ENCODE results near the gene ZEB2. TPM values are rescaled to one million over a fixed set of nuclear protein-coding genes. Genes with fewer than 3 reads are reported as not detected.

Gene ZEB2
- total and polyA plus RNA-seq, 2 of the 8 experiments (the other 6 are each of a cell fraction or from before 2014, with no cell fraction given) = 0.38 TPM; not detected in 1

DNA sequence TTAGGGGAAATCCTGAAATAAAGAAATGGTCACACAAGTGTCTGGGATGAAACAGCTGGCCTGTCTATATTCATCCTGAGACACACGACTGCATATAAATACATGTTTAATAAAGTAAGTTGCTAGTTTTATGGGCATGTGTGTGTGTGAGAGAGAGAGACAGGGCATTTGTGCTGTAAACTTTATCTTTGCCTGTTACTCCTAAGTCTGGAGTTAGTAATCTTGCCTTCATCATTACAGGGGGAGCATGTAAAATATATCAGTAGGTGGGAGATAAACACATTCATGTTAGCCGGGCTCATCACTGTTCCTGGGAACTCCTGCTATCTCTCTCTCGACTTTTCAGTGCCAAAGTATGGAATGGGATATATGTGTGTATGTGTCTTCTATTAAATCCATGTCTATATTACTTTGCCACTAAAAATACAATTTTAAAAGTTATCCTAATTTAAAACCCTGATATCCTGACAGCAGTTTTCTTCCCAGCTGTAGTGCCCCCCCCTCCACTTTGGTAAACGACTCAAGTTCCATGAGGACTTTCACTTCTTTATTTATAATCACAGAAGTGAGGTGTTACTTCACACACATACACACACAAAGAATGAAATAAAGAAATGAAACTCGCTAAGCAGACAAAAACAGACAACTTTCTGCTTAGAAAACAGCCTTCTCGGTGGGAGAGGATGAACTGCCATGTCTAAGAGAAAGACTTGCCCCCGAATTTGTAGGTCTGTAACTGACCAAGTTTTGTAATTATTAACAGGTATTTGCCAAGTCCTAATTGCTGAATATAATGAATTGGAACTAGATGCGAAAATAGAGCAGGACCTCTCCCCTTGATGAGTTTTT is 947 bp downstream of the ZEB2 start:
- H3K27me3 ChIP-seq (replicated peaks in 1 of 4; ENCODE audit: control insufficient read depth in 3 of 4, extremely low read depth in 1 of 4, insufficient read depth in 3 of 4, low read length in 3 of 4) = peaks cover 49 to 76% (median 73%) of the 10 kb centered on the region in 4 experiments
- DNase-seq (ENCODE audit: low read depth in 1 of 2, low spot score in 2 of 2) = no peak
- no peak overlapping the region for H2BK120ac ChIP-seq (replicated peaks; ENCODE audit: low read depth, low read length)
- H3K27ac ChIP-seq (ENCODE audit: low read depth, low read length) = no peak overlapping the region
- peaks cover 22% of the 10 kb centered on the region for H3K23me2 ChIP-seq (ENCODE audit: low read depth, low read length)
- no peak overlapping the region for H4K5ac ChIP-seq (ENCODE audit: insufficient read length, low read depth, low read length)
- ChIA-PET POLR2A (ENCODE audit: partially characterized antibody) (no interaction called here), CTCF (ENCODE audit: partially characterized antibody) (interaction anchor here (0.7 kb wide), 1 partner anchor 67 kb away, joined by 3 read pairs; no protein-coding TSS in a partner anchor)
- no peak overlapping the region for H3K9ac ChIP-seq (replicated peaks in 1 of 4; ENCODE audit: extremely low read depth in 1 of 4, low read depth in 3 of 4, low read length in 3 of 4)
- H3K4ac ChIP-seq (replicated peaks; ENCODE audit: insufficient read length, low read depth, low read length) = no peak overlapping the region
- no peak overlapping the region for H3K56ac ChIP-seq (replicated peaks; ENCODE audit: insufficient read length, low read depth, low read length)
- peak overlapping the region in 3 of 4 experiments; percentile 22 to 77 (median 31); a peak in 5 of 8 replicates for H3K4me3 ChIP-seq (ENCODE audit: extremely low read depth in 1 of 4, insufficient read depth in 2 of 4, low read depth in 3 of 4, low read length in 4 of 4)
- H2AFZ ChIP-seq (ENCODE audit: low read length) = no peak overlapping the region
- WGBS, 2 experiments (ENCODE audit: extremely low coverage in 1 of 2, insufficient coverage in 1 of 2, insufficient read length in 1 of 2, insufficient replicate concordance in 2 of 2, low coverage in 1 of 2, low lambda C conversion rate in 2 of 2, missing lambda C conversion rate in 1 of 2) = 17% methylated on average over 8 of the region's 8 CpGs; no CpG with 5 or more reads in 1 of the 2 experiments
- H3K4me2 ChIP-seq (ENCODE audit: insufficient read depth in 1 of 2, low read depth in 2 of 2, low read length in 2 of 2) = peak overlapping the region; percentile 67 to 75; a peak in 1 of 4 replicates
- no peak overlapping the region for H3K18ac ChIP-seq (ENCODE audit: extremely low read depth, low read length)
- peaks cover 6 to 22% (median 10%) of the 10 kb centered on the region in 4 experiments; a peak in 6 of 7 replicates for H3K4me1 ChIP-seq (replicated peaks in 1 of 4; ENCODE audit: control insufficient read depth in 3 of 4, insufficient read depth in 4 of 4, low read length in 3 of 4)
- no peak overlapping the region for H3K23ac ChIP-seq (ENCODE audit: insufficient read length)
- H3K79me2 ChIP-seq (ENCODE audit: control insufficient read depth in 1 of 2, insufficient read depth in 2 of 2, low read length in 2 of 2) = no peaks in the 10 kb centered on the region
- H3K36me3 ChIP-seq (ENCODE audit: control insufficient read depth in 2 of 4, insufficient read depth in 4 of 4, low read length in 3 of 4) = no peaks in the 10 kb centered on the region
- no peaks in the 10 kb centered on the region for H3K79me1 ChIP-seq (ENCODE audit: low read depth, low read length)
- no peak overlapping the region for H2AK5ac ChIP-seq (ENCODE audit: low read depth, low read length)
- no peak overlapping the region for H4K91ac ChIP-seq (replicated peaks; ENCODE audit: insufficient read length, low read length)
- no peak overlapping the region for H3K14ac ChIP-seq (ENCODE audit: insufficient read length)
- H2BK15ac ChIP-seq (ENCODE audit: low read length) = no peak overlapping the region
- no peak for FAIRE-seq
- H4K20me1 ChIP-seq (replicated peaks in 1 of 2; ENCODE audit: control insufficient read depth in 1 of 2, insufficient read depth in 2 of 2, low read length in 2 of 2) = peaks cover 0 to 2% of the 10 kb centered on the region in 2 experiments
- no peak overlapping the region for H2BK12ac ChIP-seq (ENCODE audit: low read depth, low read length)
- no peak overlapping the region for H2BK20ac ChIP-seq (ENCODE audit: low read length)
- no peaks in the 10 kb centered on the region for H3K9me3 ChIP-seq (ENCODE audit: insufficient read depth in 2 of 2, low read depth in 1 of 2, low read length in 1 of 2)
- no peak overlapping the region for H2BK5ac ChIP-seq (ENCODE audit: low read depth, low read length)
- no peak overlapping the region for H4K8ac ChIP-seq (ENCODE audit: extremely low read depth, insufficient read depth, low read length)
- TF ChIP-seq, protein P1, sequence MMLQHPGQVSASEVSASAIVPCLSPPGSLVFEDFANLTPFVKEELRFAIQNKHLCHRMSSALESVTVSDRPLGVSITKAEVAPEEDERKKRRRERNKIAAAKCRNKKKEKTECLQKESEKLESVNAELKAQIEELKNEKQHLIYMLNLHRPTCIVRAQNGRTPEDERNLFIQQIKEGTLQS (IDR thresholded peaks at IDR 0.05; ENCODE audit: insufficient read depth, low read depth, low read length) = no peak
- TF ChIP-seq SP4 (IDR thresholded peaks at IDR 0.05; ENCODE audit: low read length) (no peak), KDM1A (IDR thresholded peaks at IDR 0.05; ENCODE audit: borderline replicate concordance, low read length) (no peak), NANOG (IDR thresholded peaks at IDR 0.05; ENCODE audit: insufficient read depth, low read depth, low read length, poor library complexity, severe bottlenecking) (no peak), SAP30 (IDR thresholded peaks at IDR 0.05; ENCODE audit: insufficient read depth, insufficient replicate concordance, low read length) (no peak), HDAC2 (IDR thresholded peaks at IDR 0.05; ENCODE audit: borderline replicate concordance in 1 of 2, low read depth in 2 of 2, low read length in 2 of 2) (no peak), POLR2AphosphoS5 (IDR thresholded peaks at IDR 0.05; ENCODE audit: low read depth, low read length) (no peak), RFX5 (IDR thresholded peaks at IDR 0.05; ENCODE audit: borderline replicate concordance, low read depth, low read length) (no peak), RNF2 (IDR thresholded peaks at IDR 0.05; ENCODE audit: borderline replicate concordance, low read depth, low read length, missing control alignments, poor library complexity, severe bottlenecking) (no peak), CBX8 (IDR thresholded peaks at IDR 0.05; ENCODE audit: borderline replicate concordance, low read depth, low read length) (no peak)
